Measurements from ENCODE around the gene P2RY2.

- TF ChIP-seq RAD21 (IDR thresholded peaks at IDR 0.05; ENCODE audit: low read length) (no peak), NRF1 (IDR thresholded peaks at IDR 0.05; ENCODE audit: low read depth, low read length) (no peak), CTCF (IDR thresholded peaks at IDR 0.05) (no peak), EP300 (IDR thresholded peaks at IDR 0.05; ENCODE audit: borderline replicate concordance in 1 of 2, low read depth in 1 of 2, low read length in 1 of 2) (no peak), YY1 (IDR thresholded peaks at IDR 0.05; ENCODE audit: low read depth) (no peak), USF1 (IDR thresholded peaks at IDR 0.05; ENCODE audit: borderline replicate concordance, low read depth) (no peak), RFX5 (IDR thresholded peaks at IDR 0.05; ENCODE audit: low read length) (no peak), POLR2AphosphoS5 (IDR thresholded peaks at IDR 0.05; ENCODE audit: low read depth, low read length) (no peak), USF2 (IDR thresholded peaks at IDR 0.05; ENCODE audit: borderline replicate concordance, low read depth, low read length) (no peak), SIN3A (IDR thresholded peaks at IDR 0.05; ENCODE audit: borderline replicate concordance, low read depth, low read length) (no peak), NFIC (IDR thresholded peaks at IDR 0.05; ENCODE audit: borderline replicate concordance) (no peak), SMC3 (IDR thresholded peaks at IDR 0.05; ENCODE audit: low read depth, low read length) (no peak)
Observed at GRCh38 chr11:73281201-73281741, 63.2 kb downstream of the P2RY2 start.
